Activated B cell treated with CpG ODN at 0.5 μM for 24 hours (primary cell): ENCODE data around the gene TMEM132E. TPM values are rescaled to one million over a fixed set of nuclear protein-coding genes. Genes with fewer than 3 reads are reported as not detected.

Experiments
- ATAC-seq: fragments of 200-7000 bp; cut with Tn5 transposase; one replicate; pipeline ENCODE4 v1.10.0; 2021; ENCODE audit warnings: low read depth, mild to moderate bottlenecking, moderate library complexity
- CTCF ChIA-PET: fragments of 350-600 bp; sonication (Branson Sonifier 250); formaldehyde crosslinking; loops from one replicate; lab custom pipeline; 2021; ENCODE audit warnings: antibody characterized with exemption; lab: Charles Lee
- POLR2A ChIA-PET: fragments of 350-600 bp; sonication (Branson Sonifier 250); formaldehyde crosslinking; loops from one replicate; lab custom pipeline; 2021; ENCODE audit warnings: antibody characterized with exemption; lab: Charles Lee
- DNase-seq: peaks from one replicate; pipeline ENCODE4 v3.0.0; 2022
- H3K27ac Mint-ChIP-seq: one replicate; pipeline ENCODE4 v1.8.0; 2020; ENCODE audit warnings: mixed read lengths
- H3K27me3 Mint-ChIP-seq: one replicate; pipeline ENCODE4 v1.8.0; 2021; ENCODE audit warnings: mixed read lengths
- H3K36me3 Mint-ChIP-seq: one replicate; pipeline ENCODE4 v1.8.0; 2021; ENCODE audit warnings: low read depth, mixed read lengths
- H3K4me1 Mint-ChIP-seq: one replicate; pipeline ENCODE4 v1.8.0; 2021; ENCODE audit warnings: mixed read lengths
- H3K4me3 Mint-ChIP-seq: one replicate; pipeline ENCODE4 v1.8.0; 2020; ENCODE audit warnings: mild to moderate bottlenecking, mixed read lengths
- H3K9me3 Mint-ChIP-seq: one replicate; pipeline ENCODE4 v1.8.0; 2020; ENCODE audit warnings: mixed read lengths
- intact Hi-C: fragments of 100-400 bp; cut with micrococcal nuclease; formaldehyde crosslinking; loops from one replicate; pipeline ENCODE4 v1.15.1; 2024
- total RNA-seq: library from RNA; stranded (reverse); gene quantifications from 2 replicates; pipeline ENCODE4 v1.2.3, GENCODE V29; 2022
- TF ChIP-seq, protein P1 (sequence below): fragments of 200-600 bp; IDR thresholded peaks from one replicate; pipeline ENCODE4 v1.8.0; 2022; ENCODE audit warnings: antibody characterized with exemption, mild to moderate bottlenecking

The TMEM132E gene
- total RNA-seq, 1 donor from 2014 or later, result not detected

- Mint-ChIP-seq H3K36me3 (no peaks in the 10 kb centered on the region), H3K27ac (no peak overlapping the region), H3K4me1 (no peaks in the 10 kb centered on the region), H3K4me3 (no peak overlapping the region), H3K9me3 (no peaks in the 10 kb centered on the region), H3K27me3 (peaks cover 16% of the 10 kb centered on the region)
- TF ChIP-seq, protein P1, sequence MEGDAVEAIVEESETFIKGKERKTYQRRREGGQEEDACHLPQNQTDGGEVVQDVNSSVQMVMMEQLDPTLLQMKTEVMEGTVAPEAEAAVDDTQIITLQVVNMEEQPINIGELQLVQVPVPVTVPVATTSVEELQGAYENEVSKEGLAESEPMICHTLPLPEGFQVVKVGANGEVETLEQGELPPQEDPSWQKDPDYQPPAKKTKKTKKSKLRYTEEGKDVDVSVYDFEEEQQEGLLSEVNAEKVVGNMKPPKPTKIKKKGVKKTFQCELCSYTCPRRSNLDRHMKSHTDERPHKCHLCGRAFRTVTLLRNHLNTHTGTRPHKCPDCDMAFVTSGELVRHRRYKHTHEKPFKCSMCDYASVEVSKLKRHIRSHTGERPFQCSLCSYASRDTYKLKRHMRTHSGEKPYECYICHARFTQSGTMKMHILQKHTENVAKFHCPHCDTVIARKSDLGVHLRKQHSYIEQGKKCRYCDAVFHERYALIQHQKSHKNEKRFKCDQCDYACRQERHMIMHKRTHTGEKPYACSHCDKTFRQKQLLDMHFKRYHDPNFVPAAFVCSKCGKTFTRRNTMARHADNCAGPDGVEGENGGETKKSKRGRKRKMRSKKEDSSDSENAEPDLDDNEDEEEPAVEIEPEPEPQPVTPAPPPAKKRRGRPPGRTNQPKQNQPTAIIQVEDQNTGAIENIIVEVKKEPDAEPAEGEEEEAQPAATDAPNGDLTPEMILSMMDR, result no peak
- intact Hi-C loops, result no loop called here
- ATAC-seq, result no peak
- DNase-seq, result no peak
- ChIA-PET POLR2A (no interaction called here), CTCF (no interaction called here)
These were observed 79.6 kb downstream of the TMEM132E start for GRCh38 chr17:34658811-34659560.

DNA sequence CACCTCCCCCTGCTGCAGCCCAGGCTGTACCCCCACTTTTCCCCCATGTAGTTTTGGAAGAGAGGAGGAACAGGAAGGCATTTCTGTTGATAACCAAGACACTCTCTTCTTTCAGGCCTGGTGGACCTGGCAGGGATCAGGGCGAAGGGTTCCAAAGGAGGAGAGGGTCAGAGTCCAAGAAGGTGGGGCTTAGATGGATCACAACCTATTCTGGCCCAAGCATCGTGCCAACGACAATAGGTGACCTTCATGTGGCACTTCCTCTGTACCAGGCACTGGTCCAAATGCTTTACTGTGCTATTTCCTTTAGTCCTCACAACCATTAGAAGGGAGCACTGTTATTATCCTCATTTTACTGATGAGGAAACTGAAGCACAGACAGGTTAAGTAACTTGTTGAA is 84.3 kb downstream of the TMEM132E start:
- H3K36me3 Mint-ChIP-seq, result no peaks in the 10 kb centered on the region
- TF ChIP-seq, protein P1, result no peak
- intact Hi-C loops, result no loop called here
- H3K9me3 Mint-ChIP-seq, result no peaks in the 10 kb centered on the region
- H3K27ac Mint-ChIP-seq, result no peak overlapping the region
- DNase-seq, result no peak
- peaks cover 16% of the 10 kb centered on the region for H3K27me3 Mint-ChIP-seq
- CTCF ChIA-PET, result no interaction called here
- POLR2A ChIA-PET, result no interaction called here
- no peak overlapping the region for H3K4me3 Mint-ChIP-seq
- no peaks in the 10 kb centered on the region for H3K4me1 Mint-ChIP-seq
- ATAC-seq, result no peak

- no peak for DNase-seq
- Mint-ChIP-seq H3K9me3 (no peaks in the 10 kb centered on the region), H3K36me3 (no peaks in the 10 kb centered on the region), H3K4me3 (no peak overlapping the region), H3K27me3 (peaks cover 13% of the 10 kb centered on the region), H3K4me1 (no peaks in the 10 kb centered on the region), H3K27ac (no peak overlapping the region)
- POLR2A ChIA-PET, result no interaction called here
- TF ChIP-seq, protein P1, result no peak
- intact Hi-C loops, result no loop called here
- CTCF ChIA-PET, result no interaction called here
- ATAC-seq, result no peak
These were observed 85.9 kb downstream of the TMEM132E start for GRCh38 chr17:34665150-34665806.

GRCh38 chr17:34665819-34666763 is 86.7 kb downstream of the TMEM132E start:
- Mint-ChIP-seq H3K9me3 (no peaks in the 10 kb centered on the region), H3K36me3 (no peaks in the 10 kb centered on the region), H3K27me3 (peaks cover 12% of the 10 kb centered on the region), H3K4me1 (no peaks in the 10 kb centered on the region), H3K27ac (no peak overlapping the region), H3K4me3 (no peak overlapping the region)
- DNase-seq (no peak), ATAC-seq (no peak)
- ChIA-PET CTCF (no interaction called here), POLR2A (no interaction called here)
- intact Hi-C loops, result no loop called here
- TF ChIP-seq, protein P1, result no peak

DNA sequence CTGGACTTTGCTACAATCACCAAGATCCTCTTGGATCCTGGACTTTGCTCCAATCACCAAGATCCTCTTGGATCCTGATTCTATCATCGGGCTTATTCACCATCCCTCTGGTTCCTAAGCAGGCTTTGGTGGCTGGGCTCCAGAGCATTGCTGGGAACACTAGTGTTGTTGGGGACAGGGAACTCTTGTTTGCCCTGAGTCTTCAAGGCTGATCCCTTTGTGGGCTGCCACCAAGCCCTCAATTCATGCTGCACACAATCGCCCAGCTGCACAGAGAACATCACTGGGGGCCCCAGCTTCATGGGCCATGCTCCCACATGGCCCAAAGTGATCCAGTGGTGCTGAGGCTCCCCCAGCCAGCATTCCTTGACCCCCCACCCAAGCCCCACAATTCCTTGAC is 88.3 kb downstream of the TMEM132E start:
- no peak overlapping the region for H3K27ac Mint-ChIP-seq
- H3K36me3 Mint-ChIP-seq, result no peaks in the 10 kb centered on the region
- intact Hi-C loops, result no loop called here
- TF ChIP-seq, protein P1, result no peak
- H3K9me3 Mint-ChIP-seq, result no peaks in the 10 kb centered on the region
- no peak overlapping the region for H3K4me3 Mint-ChIP-seq
- no peak for ATAC-seq
- no peaks in the 10 kb centered on the region for H3K4me1 Mint-ChIP-seq
- CTCF ChIA-PET, result no interaction called here
- no peak for DNase-seq
- H3K27me3 Mint-ChIP-seq, result peaks cover 9% of the 10 kb centered on the region
- POLR2A ChIA-PET, result no interaction called here
